H9 (cell line): ENCODE results near the gene CCNC. TPM values are rescaled to one million over a fixed set of nuclear protein-coding genes. Genes with fewer than 3 reads are reported as not detected.

Experiments
- DNase-seq: peaks from one replicate; pipeline ENCODE4 v3.0.0-alpha.2; 2017
- H2AFZ ChIP-seq: one replicate; pipeline ENCODE4 v1.6.1; 2013; ENCODE audit warnings: mild to moderate bottlenecking, low read length, control low read depth, moderate library complexity
- H2AK5ac ChIP-seq: 2 replicates; pipeline ENCODE4 v1.6.1; 2013; ENCODE audit warnings: low read length, control low read depth, mixed read lengths; ENCODE audit not compliant: insufficient read length
- H2BK120ac ChIP-seq: one replicate; pipeline ENCODE4 v1.6.1; 2013; ENCODE audit warnings: low read depth, mild to moderate bottlenecking, low read length, control low read depth, inconsistent platforms; ENCODE audit not compliant: poor library complexity, severe bottlenecking
- H2BK12ac ChIP-seq: 2 replicates; pipeline ENCODE4 v1.6.1; 2013; ENCODE audit warnings: low read length, control low read depth, mixed read lengths, low read depth; ENCODE audit not compliant: insufficient read length
- H2BK15ac ChIP-seq: 2 replicates; pipeline ENCODE4 v1.6.1; 2013; ENCODE audit warnings: low read depth, low read length, control low read depth
- H2BK20ac ChIP-seq: one replicate; pipeline ENCODE4 v1.6.1; 2013; ENCODE audit warnings: low read depth, mild to moderate bottlenecking, low read length, control low read depth, inconsistent platforms; ENCODE audit not compliant: poor library complexity, severe bottlenecking
- H2BK5ac ChIP-seq: 2 replicates; pipeline ENCODE4 v1.6.1; 2013; ENCODE audit warnings: low read length, control low read depth, mixed read lengths; ENCODE audit not compliant: insufficient read length
- H3K14ac ChIP-seq: 2 replicates; pipeline ENCODE4 v1.6.1; 2013; ENCODE audit warnings: low read length, control low read depth; ENCODE audit not compliant: insufficient read depth
- H3K18ac ChIP-seq: 2 replicates; pipeline ENCODE4 v1.6.1; 2013; ENCODE audit warnings: low read depth, mild to moderate bottlenecking, mixed read lengths, low read length, control low read depth; ENCODE audit not compliant: insufficient read length
- H3K23ac ChIP-seq: 2 replicates; pipeline ENCODE4 v1.6.1; 2013; ENCODE audit warnings: low read length, control low read depth, mixed read lengths, low read depth; ENCODE audit not compliant: insufficient read length
- H3K23me2 ChIP-seq: 2 replicates; pipeline ENCODE4 v1.6.1; 2013; ENCODE audit warnings: low read depth, mild to moderate bottlenecking, mixed read lengths, low read length, control low read depth; ENCODE audit not compliant: insufficient read length, poor library complexity, severe bottlenecking
- H3K27ac ChIP-seq: 2 replicates; pipeline ENCODE4 v1.5.1; 2013; ENCODE audit warnings: low read length, control low read depth, mixed read lengths, low read depth; ENCODE audit not compliant: insufficient read length
- H3K27me3 ChIP-seq: 2 replicates; pipeline ENCODE4 v1.6.1; 2013; ENCODE audit warnings: low read length, control low read depth, inconsistent platforms; ENCODE audit not compliant: insufficient read depth
- H3K4ac ChIP-seq: 2 replicates; pipeline ENCODE4 v1.6.1; 2013; ENCODE audit warnings: low read depth, mild to moderate bottlenecking, control low read depth, inconsistent platforms, low read length, moderate library complexity
- H3K4me1 ChIP-seq: 2 replicates; pipeline ENCODE4 v1.6.1; 2013; ENCODE audit warnings: low read length, control low read depth, inconsistent platforms; ENCODE audit not compliant: insufficient read depth
- H3K4me2 ChIP-seq: 2 replicates; pipeline ENCODE4 v1.6.1; 2013; ENCODE audit warnings: low read length, control low read depth, mixed read lengths; ENCODE audit not compliant: insufficient read length, insufficient read depth
- H3K56ac ChIP-seq: 2 replicates; pipeline ENCODE4 v1.6.1; 2013; ENCODE audit warnings: low read depth, mild to moderate bottlenecking, mixed read lengths, low read length, control low read depth; ENCODE audit not compliant: insufficient read length
- H3K79me1 ChIP-seq: 2 replicates; pipeline ENCODE4 v1.6.1; 2013; ENCODE audit warnings: low read depth, mild to moderate bottlenecking, moderate library complexity, low read length, control low read depth, inconsistent platforms; ENCODE audit not compliant: insufficient read depth, poor library complexity, severe bottlenecking
- H3K79me2 ChIP-seq: 2 replicates; pipeline ENCODE4 v1.6.1; 2013; ENCODE audit warnings: low read length, control low read depth, inconsistent platforms; ENCODE audit not compliant: insufficient read depth
- H3K9ac ChIP-seq: 2 replicates; pipeline ENCODE4 v1.6.1; 2013; ENCODE audit warnings: low read length, control low read depth, mixed read lengths; ENCODE audit not compliant: insufficient read length; ENCODE audit errors: extremely low read depth
- H3K9me3 ChIP-seq: one replicate; pipeline ENCODE4 v1.6.1; 2013; ENCODE audit warnings: low read depth, low read length, inconsistent platforms; ENCODE audit not compliant: control insufficient read depth
- H3T11ph ChIP-seq: one replicate; pipeline ENCODE4 v1.6.1; 2013; ENCODE audit warnings: mild to moderate bottlenecking, low read length, control low read depth, inconsistent platforms
- H4K20me1 ChIP-seq: one replicate; pipeline ENCODE4 v1.6.1; 2013; ENCODE audit not compliant: control insufficient read depth, insufficient read length, insufficient read depth
- H4K5ac ChIP-seq: 2 replicates; pipeline ENCODE4 v1.6.1; 2013; ENCODE audit warnings: low read depth, mild to moderate bottlenecking, mixed read lengths, low read length, control low read depth; ENCODE audit not compliant: insufficient read length
- H4K8ac ChIP-seq: replicated peaks from 2 replicates; pipeline ENCODE4 v1.6.1; 2013; ENCODE audit warnings: low read length, control low read depth, mixed read lengths, low read depth; ENCODE audit not compliant: insufficient read length
- H4K91ac ChIP-seq: 2 replicates; pipeline ENCODE4 v1.6.1; 2013; ENCODE audit warnings: low read depth, mild to moderate bottlenecking, moderate library complexity, mixed read lengths, low read length, control low read depth; ENCODE audit not compliant: insufficient read length
- H3K27ac Mint-ChIP-seq, 3 experiments: 2 replicates in 2 of 3; 3 replicates in 1 of 3; pipeline ENCODE4 v1.8.0; 2020 to 2021; ENCODE audit warnings: mixed read lengths in 3 of 3, mild to moderate bottlenecking in 1 of 3, moderate library complexity in 1 of 3
- H3K27me3 Mint-ChIP-seq: 2 replicates; pipeline ENCODE4 v1.8.0; 2021; ENCODE audit warnings: low read depth, mild to moderate bottlenecking, moderate library complexity, mixed read lengths
- H3K36me3 Mint-ChIP-seq, 3 experiments: 2 replicates in 2 of 3; 3 replicates in 1 of 3; pipeline ENCODE4 v1.8.0; 2020 to 2021; ENCODE audit warnings: low read depth in 3 of 3, mixed read lengths in 3 of 3; ENCODE audit not compliant: insufficient read depth in 1 of 3
- H3K4me1 Mint-ChIP-seq, 2 experiments: 2 replicates each; pipeline ENCODE4 v1.8.0; 2020; ENCODE audit warnings: mixed read lengths in 2 of 2
- H3K4me3 Mint-ChIP-seq, 2 experiments: 2 replicates in 1 of 2; 3 replicates in 1 of 2; pipeline ENCODE4 v1.8.0; 2020 to 2021; ENCODE audit warnings: mild to moderate bottlenecking in 2 of 2, mixed read lengths in 2 of 2, moderate library complexity in 1 of 2
- H3K9me3 Mint-ChIP-seq, 2 experiments: 2 replicates in 1 of 2; 3 replicates in 1 of 2; pipeline ENCODE4 v1.8.0; 2020; ENCODE audit warnings: mild to moderate bottlenecking in 2 of 2, mixed read lengths in 2 of 2, moderate library complexity in 1 of 2
- WGBS: extraction: QIAGEN DNeasy Blood & Tissue Kit; methylation state at CpG from one replicate; pipeline ENCODE4 v1.1.7; 2013; ENCODE audit warnings: missing lambda C conversion rate, low lambda C conversion rate, mixed read lengths; ENCODE audit not compliant: insufficient read length; ENCODE audit errors: extremely low coverage; 5-methylcytosine and 5-hydroxymethylcytosine counted together
- total RNA-seq: library from RNA; stranded (reverse); gene quantifications from 2 replicates; pipeline ENCODE4 v1.2.1, GENCODE V29; 2021
- TF ChIP-seq, protein P1 (sequence below): fragments of 200-600 bp; sonication (generic); conservative IDR thresholded peaks from 3 replicates; pipeline ENCODE4 v1.8.0; 2021; ENCODE audit warnings: antibody characterized with exemption, mild to moderate bottlenecking

The CCNC gene
- total RNA-seq, 1 experiment from 2014 or later: 112 TPM

DNA sequence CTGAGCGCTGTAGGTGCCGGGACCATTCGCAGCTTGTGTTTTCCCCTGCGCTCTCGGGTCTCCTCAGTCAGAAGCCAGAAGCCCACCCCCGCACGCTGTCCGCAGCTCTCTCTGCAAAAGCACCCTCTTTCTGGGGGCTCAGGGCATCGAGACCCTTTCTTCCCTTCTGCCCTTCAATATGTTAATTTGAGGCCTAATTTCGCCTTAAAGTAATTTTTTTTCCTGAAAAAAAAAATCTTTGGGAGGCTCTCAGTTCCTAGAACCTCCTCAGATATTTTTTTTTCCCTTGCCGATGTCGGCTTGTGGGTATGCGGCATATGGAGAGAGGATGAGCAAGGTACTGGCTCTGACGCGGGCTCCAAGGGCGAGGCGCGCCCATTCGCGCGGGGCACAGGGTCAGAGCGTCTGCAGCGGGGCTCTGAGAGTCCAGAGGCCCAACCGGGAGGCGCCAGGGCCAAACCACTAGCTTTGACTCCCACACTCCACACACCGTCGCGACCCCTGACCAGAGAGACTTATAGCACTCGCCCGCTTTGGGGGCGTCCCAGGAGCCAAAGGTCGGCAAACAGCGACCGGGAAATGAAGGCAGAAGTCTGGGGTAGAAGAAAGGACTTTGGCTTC lies 39.1 kb upstream of the CCNC start:
- Histone ChIP-seq H3K79me1 (no peaks in the 10 kb centered on the region), H3K4me1 (no peaks in the 10 kb centered on the region), H3K14ac (no peak overlapping the region), H3K27me3 (peaks cover 94% of the 10 kb centered on the region), H4K20me1 (no peaks in the 10 kb centered on the region), H2BK20ac (no peak overlapping the region), H3K23ac (no peak overlapping the region), H4K5ac (no peak overlapping the region), H3K18ac (no peak overlapping the region), H2BK12ac (no peak overlapping the region), H3K9me3 (no peaks in the 10 kb centered on the region), H3K4ac (no peak overlapping the region), H3K4me2 (peak overlapping the region; percentile 18), H2BK5ac (no peak overlapping the region), H3K56ac (no peak overlapping the region), H3K23me2 (no peaks in the 10 kb centered on the region), H3K9ac (no peak overlapping the region), H4K91ac (no peak overlapping the region), H2BK120ac (no peak overlapping the region), H2AFZ (no peak overlapping the region), H3T11ph (no peak overlapping the region), H2BK15ac (no peak overlapping the region), H3K27ac (no peak overlapping the region), H3K79me2 (no peaks in the 10 kb centered on the region), H2AK5ac (no peak overlapping the region), H4K8ac (no peak overlapping the region)
- H3K36me3 Mint-ChIP-seq: no peaks in the 10 kb centered on the region
- TF ChIP-seq, protein P1, sequence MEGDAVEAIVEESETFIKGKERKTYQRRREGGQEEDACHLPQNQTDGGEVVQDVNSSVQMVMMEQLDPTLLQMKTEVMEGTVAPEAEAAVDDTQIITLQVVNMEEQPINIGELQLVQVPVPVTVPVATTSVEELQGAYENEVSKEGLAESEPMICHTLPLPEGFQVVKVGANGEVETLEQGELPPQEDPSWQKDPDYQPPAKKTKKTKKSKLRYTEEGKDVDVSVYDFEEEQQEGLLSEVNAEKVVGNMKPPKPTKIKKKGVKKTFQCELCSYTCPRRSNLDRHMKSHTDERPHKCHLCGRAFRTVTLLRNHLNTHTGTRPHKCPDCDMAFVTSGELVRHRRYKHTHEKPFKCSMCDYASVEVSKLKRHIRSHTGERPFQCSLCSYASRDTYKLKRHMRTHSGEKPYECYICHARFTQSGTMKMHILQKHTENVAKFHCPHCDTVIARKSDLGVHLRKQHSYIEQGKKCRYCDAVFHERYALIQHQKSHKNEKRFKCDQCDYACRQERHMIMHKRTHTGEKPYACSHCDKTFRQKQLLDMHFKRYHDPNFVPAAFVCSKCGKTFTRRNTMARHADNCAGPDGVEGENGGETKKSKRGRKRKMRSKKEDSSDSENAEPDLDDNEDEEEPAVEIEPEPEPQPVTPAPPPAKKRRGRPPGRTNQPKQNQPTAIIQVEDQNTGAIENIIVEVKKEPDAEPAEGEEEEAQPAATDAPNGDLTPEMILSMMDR: no peak
- no peak overlapping the region for H3K27ac Mint-ChIP-seq
- H3K27me3 Mint-ChIP-seq: peaks cover 100% of the 10 kb centered on the region
- WGBS: no CpG with 5 or more reads among the region's 34 CpGs
- no peak for DNase-seq
- H3K9me3 Mint-ChIP-seq: peaks cover 0 to 4% of the 10 kb centered on the region in 2 experiments; a peak in 2 of 5 replicates
- peak overlapping the region in 1 of 2 experiments; percentile 66; a peak in 2 of 5 replicates for H3K4me3 Mint-ChIP-seq
- H3K4me1 Mint-ChIP-seq: peaks cover 28 to 59% of the 10 kb centered on the region in 2 experiments
